Medulla oblongata (tissue), 1 donor: ENCODE data around the gene POLD4.
A peak's percentile ranks its signal among the peaks of the same experiment; 100 is the strongest.

Experiments
- DNase-seq: peaks from one replicate; pipeline ENCODE4 v3.0.0-alpha.2; 2015; ENCODE audit errors: extremely low spot score

Gene POLD4

DNA sequence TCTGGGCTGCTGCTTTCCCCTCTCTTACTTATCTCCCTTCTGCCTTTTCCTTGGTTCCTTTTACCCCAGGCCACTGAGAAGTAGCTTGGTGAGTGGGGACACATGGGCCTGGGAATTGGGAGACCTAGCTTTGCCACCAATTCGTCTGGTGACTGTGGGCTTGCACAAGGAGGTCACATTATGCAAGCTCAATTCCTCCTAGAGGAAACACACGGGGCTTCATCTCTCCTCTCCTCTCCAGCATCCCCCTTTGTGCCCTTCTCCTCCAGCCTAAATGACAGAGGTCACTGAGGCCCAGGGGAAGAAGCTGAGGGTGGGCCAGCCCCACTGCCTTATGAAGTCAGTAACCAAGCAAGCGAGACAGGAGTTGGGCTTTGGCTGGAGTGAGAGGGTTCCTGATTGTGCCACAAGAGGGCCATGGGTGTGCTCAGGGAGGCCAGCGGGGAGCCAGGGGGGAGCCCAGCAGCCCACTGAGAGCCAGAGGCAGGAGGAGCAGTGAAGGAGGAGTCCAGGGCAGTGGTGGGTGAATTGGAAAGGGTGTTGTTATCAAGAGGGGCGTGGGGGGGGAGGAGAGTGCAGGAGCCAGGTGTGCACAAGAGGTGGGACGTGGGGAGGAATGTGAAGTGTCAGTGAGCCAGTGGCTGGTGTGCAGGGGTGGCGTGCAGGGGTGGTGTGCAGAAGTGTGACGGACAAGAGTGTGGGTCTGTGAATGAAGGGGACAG lies 18.0 kb upstream of the POLD4 start:
- no peak for DNase-seq

DNA sequence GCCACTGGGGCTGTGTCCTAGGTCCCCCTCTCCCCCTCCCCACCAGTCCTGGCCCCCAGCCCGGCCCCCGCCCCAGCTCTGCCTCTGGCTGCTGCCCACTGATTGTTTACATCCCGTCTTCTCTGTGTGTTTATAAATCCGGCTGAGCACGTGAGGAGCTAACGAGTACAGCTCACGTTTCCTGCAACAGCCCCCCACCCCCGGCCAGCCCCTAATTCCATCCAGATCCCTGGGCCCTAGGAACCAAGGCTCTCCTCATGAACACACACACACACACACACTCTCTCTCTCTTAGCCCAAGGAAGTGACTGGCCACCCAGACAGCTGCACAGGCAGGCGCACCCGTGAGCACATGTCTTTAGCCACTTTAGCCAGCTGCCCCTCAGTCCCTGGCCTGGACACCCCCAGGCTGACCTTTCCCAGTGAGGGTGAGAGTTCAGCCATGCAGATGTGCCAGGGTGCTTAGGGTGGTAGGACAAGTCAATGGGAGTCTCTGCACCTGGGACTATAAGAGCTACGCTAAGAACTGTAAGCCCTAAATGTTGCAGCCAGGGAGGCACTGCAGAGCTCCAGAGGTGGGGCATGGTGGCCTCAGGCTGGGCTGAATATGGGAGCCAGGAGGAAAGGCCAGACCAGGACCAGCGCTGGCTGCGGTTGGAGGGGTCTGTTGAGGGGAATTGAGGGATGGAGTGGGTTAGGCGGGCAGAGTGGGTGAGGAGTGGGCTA lies 17.2 kb upstream of the POLD4 start:
- DNase-seq: no peak

DNA sequence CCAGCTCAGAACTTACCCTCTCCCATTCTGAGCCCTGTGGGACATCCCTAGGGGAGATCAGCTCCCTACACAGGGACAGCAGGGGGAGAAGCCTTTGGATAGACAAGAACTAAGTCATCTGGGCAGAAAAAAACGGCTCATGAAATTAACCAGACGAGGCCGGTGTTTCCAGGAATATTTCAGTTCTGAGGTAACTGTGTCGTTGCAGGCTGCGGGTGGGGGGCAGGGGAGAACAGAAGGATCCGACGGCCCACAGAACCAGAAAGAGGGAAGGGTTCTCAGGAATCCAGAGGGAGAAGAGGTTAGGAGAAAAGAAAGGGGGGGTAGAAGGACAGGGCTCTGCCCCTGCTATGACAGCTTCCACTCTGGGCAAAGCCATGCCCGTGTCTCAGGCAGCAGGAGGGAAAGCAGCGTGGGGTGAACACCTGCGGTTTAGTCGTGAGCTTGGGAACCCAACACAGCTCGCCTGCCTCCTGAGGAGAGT lies 16.5 kb upstream of the POLD4 start:
- DNase-seq: no peak

DNA sequence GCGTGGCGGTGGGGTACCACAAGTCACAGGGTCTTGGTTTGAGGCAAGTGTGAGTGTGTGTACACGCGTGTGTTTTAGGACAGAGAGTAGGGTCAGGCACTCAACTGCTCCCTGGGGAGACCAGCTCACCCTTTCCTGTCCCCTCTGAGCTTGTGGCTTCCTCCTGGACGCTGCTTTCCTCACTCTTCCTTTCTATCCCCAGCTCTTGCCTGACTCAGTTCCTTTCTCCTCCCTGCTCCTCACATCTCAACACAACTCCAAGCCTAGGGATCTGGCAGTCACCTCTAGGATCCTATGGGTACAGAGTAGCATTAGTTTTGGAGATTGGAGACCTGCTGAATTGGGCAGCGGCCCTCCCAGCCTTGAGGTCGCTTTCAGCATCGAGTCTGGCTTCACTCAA lies 15.9 kb upstream of the POLD4 start:
- no peak for DNase-seq

DNA sequence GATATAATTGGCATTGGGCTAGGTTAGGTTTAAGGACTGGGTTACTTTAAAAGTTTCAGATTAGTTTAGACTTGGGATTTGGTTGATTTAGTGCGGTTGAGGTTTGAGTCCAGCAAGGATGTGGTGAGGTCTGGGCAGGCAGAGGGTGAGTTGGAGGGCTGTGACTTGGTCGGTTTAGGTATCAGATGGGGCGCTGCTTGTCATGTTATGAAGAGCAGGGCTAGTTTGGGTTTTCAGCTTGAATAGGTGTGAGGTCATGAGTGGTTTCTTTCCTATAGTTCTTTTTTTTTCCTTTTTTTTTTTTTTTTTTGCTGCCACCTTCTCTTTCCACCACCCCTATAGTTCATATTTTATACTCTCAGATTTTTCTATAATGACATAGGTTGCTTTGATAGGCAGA lies 15.3 kb upstream of the POLD4 start:
- DNase-seq: no peak

DNA sequence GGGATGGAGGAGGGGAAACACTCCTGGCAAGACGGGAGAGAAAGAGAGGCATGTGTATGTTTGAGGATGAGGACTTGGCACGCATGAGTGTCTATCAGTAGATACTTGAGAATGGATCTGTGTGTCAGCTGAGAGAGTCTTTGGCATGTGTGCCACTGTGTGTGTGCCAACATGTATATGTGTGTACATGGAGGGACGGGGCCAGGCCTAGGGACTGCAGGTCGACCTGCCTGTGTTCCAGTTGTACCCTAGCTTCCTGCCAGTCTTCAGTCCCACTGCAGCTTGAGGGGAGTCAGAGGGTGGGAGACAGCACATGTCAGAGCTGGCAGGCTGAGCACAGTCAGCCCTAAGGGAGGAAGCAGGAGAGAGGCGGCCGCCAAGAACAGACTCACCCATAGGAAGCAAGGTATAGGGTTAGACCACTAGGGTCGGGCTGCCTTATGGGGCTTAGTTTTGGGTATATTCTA lies 14.4 kb upstream of the POLD4 start:
- DNase-seq: no peak

- no peak for DNase-seq
Observed at GRCh38 chr11:67366961-67367760, 13.8 kb upstream of the POLD4 start.

DNA sequence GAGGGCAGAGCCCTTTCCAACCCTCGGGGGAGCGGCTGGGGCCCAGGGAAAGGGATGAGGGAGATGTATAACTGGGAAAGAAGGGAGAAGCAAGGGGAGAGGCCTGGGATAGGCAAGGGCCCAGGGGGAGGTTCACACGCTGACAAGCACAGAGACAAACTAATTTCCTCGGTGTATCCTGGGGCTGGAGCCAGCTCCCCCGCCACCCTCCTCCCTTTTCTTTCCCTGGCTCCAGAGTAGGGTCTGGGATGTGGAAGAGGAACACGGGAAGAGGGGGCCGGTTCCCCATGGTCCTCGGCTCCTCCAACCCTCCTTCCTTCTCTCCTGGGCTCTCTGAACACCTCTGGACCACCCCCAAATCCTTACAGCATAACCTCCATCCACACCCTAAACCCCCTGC lies 13.2 kb upstream of the POLD4 start:
- DNase-seq: no peak

DNA sequence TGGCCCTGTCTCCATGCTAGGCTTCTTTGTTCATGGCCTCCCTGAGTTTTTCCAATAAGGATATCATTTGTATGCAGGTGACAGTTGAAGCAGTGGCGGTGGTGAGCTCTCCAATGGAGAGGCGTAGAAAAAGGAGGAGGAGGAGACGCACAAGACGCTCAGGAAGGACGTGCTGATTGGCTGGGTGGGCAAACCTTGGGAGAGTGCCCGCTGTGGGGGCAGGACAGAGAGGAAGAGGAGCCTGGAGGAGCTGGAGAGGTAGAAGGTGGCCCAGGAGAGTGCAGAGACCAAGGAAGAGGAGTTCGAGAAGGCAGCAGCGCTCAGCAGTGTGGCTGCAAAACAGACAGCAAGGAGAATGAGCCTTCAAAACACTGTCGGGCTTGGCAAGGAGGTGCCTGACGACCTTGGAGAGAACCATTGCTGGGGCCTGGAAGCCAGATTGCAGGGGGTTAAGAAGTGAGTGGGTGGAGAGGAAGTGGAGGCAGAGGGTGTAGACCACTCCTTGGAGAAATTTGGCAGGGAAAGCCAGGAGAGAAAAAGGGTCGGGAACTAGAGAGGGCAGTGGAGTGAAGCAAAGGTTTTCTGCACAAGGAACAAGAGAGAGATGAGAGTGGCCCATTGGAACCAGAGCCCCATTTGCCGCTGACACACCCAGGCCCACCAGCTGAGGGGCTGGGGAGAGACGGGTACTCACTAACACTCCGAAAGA lies 12.5 kb upstream of the POLD4 start:
- DNase-seq: no peak

DNA sequence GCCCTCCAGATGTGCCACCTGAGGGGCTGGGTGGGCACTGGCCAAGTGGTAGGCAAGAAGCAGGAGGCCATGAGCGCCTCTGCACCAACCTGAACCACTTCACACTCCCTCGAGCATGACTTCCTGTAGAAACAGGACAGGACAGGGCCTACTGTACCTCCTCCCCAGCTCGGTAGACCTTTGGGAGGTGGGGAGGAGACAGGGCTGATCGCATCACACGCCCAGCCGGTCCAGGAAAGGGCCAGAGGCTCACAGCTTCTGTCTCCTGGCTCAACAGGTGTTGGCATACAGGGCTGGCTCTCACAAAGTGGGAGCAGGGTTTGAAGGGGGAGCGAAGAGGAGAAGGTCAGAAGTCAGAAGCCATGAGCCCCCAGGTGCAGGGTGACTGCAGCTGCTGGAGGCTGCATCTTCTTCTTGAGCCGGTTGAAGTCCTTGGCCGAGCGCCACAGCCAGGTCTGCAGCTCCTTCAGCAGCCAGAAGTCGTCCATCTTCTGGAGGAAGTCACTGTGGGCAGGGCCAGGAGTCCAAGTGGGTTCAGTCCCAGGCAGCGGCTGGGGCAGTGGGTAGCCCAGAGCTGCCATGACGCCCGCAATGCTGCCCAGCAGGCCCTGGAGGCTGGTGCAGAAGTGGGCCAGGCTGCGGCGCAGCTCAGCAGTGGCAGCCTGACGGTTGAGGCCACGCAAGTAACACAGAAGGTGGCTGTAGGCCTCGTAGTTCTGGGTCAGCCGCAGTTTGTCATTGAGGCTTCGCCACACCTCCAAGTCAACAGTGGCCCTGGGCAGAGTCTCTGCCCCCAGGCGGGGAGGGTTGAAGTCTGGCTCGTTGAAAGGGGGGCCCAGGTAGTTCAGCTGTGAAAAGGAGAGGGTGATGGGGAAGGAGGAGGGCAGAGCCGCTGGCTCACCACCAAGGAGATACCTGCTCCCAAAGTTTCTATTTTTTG lies 11.7 kb upstream of the POLD4 start:
- DNase-seq: no peak

- no peak for DNase-seq
Observed at GRCh38 chr11:67364169-67364568, 10.8 kb upstream of the POLD4 start.

DNA sequence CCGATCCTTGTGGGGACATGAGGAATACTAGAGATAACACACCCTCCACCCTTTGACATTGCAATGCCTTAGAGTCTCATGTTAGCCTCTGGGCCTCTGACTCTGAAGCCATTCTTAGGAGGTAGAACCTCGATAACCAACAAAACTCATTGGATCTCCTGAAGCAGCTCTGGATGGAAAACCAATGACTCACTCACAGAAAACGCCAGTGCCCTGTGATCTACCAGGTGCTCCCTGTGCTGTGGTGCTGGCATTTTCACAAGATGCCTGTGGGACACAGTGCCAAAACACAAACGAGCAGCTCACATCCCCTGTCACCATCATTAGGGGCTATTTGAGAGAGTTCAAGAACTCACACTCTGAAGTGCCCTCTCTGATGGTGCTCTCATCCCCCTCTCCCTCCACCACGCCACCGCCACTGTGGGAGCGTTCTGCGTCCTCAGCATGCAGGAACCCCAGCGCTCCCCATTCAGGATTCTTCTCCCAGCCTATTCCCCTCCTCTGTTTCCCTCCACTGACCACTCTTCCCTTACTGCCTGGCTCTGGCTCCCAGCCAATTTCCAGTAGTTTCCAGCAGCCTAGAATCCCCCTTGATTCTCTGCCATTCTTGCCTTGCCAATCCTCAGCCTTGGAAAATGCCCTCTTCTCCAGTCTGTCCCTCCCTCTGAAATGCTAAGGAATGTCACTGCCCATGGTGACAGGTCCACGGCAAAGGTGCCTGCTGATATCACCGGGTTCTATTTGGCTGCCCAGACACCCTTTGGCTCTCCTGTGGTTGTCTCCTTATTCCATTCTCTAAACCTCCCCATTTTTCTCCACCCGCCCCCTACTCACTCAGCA lies 4.7 kb upstream of the POLD4 start:
- no peak for DNase-seq

DNA sequence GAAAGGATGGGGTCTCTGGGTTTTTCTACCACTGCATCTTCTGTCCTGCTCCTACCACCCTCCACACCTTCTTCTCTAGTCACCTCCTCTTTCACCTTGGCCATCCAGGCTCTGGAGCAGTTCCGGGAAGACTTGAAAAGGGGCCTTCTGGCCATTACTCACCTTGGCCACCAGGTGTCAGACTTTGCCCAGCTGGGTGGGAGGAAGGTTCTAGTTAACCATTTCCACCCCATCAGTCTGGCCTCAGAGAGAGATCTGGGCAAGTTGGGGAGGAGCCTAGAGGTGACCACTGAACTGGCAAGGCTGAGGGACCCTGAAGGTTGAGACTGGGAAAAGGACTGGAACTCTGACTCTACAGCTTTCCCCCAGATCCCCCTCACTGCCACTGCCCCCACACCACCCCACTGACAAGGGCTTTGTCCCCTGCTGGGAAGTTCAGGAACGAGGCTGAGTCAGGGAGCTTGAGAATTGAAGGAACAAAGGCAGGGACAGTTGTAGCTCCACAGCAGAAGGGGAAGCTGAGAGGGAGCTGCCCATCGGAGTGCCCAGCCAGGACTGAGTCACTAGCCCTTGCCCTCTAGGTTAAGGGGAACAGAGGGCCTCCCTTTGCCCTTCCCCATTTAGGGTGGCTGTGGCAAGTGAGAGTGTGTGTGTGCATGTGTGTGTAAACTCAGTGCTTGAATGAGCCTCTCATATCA lies 3.7 kb upstream of the POLD4 start:
- peak; percentile 77 for DNase-seq

- DNase-seq: no peak
Observed at GRCh38 chr11:67356387-67356863, 3.1 kb upstream of the POLD4 start.

DNA sequence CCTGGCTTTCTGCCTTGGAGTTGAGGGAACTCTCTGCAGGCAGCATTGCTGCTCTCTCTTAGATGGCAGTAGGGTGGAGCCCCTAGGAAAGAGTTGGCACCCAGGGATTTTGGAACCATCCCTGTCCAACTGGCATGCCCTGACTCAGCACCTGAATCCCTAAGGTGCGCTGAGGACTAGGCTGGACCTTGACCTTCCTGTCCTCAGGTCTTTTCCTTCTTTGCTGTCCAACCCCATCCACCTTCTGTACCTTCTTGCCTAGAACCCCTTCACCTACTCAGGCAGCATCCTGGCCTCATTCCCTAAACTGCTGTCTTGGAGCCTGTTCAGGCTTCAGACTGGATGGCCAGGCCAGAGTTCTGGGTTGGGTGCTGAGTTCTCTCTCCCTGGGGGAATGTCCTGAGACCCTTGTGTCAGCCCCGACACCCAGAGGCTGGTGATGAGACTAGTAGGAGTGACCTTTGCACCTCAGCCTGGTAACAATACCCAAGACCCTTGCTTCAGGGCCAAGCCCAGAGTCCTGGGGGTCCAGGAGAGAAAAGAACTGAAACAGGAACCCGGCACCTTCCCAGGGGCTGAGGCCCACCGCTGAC lies 2.5 kb upstream of the POLD4 start:
- DNase-seq: no peak

- no peak for DNase-seq
Observed at GRCh38 chr11:67355023-67355793, 1.9 kb upstream of the POLD4 start.

- no peak for DNase-seq
Observed at GRCh38 chr11:67354075-67355022, 1.0 kb upstream of the POLD4 start.
